ENCODE results near the gene FAM193A.
"Not testable (repeated sequence)": the region's sequence is repeated elsewhere in the genome, so short reads cannot be mapped to it uniquely, and the experiment has no call there.

FAM193A gene

GRCh38 chr4:2621419-2621818, 85.0 kb downstream of the FAM193A start:
- DNase-seq, result no peak

GRCh38 chr4:2623442-2623841, 87.0 kb downstream of the FAM193A start:
- no peak for DNase-seq

- DNase-seq, result no peak
Observed at GRCh38 chr4:2624782-2625530, 88.5 kb downstream of the FAM193A start.

- DNase-seq, result no peak
Observed at GRCh38 chr4:2626231-2626630, 89.8 kb downstream of the FAM193A start.

- DNase-seq, result no peak
Observed at GRCh38 chr4:2630556-2631273, 94.3 kb downstream of the FAM193A start.

- no peak for DNase-seq
Observed at GRCh38 chr4:2634014-2634413, 97.6 kb downstream of the FAM193A start.

- no peak for DNase-seq
Observed at GRCh38 chr4:2636331-2636730, 99.9 kb downstream of the FAM193A start.

- DNase-seq, result not testable (repeated sequence)
Observed at GRCh38 chr4:2636994-2637393, 100.5 kb downstream of the FAM193A start.

GRCh38 chr4:2637956-2638552, 101.6 kb downstream of the FAM193A start:
- no peak for DNase-seq

GRCh38 chr4:2638730-2639129, 102.3 kb downstream of the FAM193A start:
- no peak for DNase-seq

GRCh38 chr4:2642968-2643367, 106.5 kb downstream of the FAM193A start:
- DNase-seq, result no peak

- DNase-seq, result no peak
Observed at GRCh38 chr4:2643555-2643954, 107.1 kb downstream of the FAM193A start.

- DNase-seq, result no peak
Observed at GRCh38 chr4:2646396-2647149, 110.1 kb downstream of the FAM193A start.

- no peak for DNase-seq
Observed at GRCh38 chr4:2647403-2648158, 111.1 kb downstream of the FAM193A start.

- DNase-seq, result no peak
Observed at GRCh38 chr4:2648159-2648814, 111.8 kb downstream of the FAM193A start.

- DNase-seq, result no peak
Observed at GRCh38 chr4:2649604-2650114, 113.2 kb downstream of the FAM193A start.

GRCh38 chr4:2650276-2650675, 113.8 kb downstream of the FAM193A start:
- DNase-seq, result no peak

GRCh38 chr4:2651546-2651945, 115.1 kb downstream of the FAM193A start:
- no peak for DNase-seq

- no peak for DNase-seq
Observed at GRCh38 chr4:2651998-2652397, 115.6 kb downstream of the FAM193A start.

- DNase-seq, result no peak
Observed at GRCh38 chr4:2652415-2653160, 116.1 kb downstream of the FAM193A start.

All from suppressor macrophage treated with lipopolysaccharide for 4 hours (primary cell).